Psoas muscle (tissue), 8 donors: ENCODE data around the gene NEU1. TPM values are rescaled to one million over a fixed set of nuclear protein-coding genes. Genes with fewer than 3 reads are reported as not detected.
"Not testable (repeated sequence)": the region's sequence is repeated elsewhere in the genome, so short reads cannot be mapped to it uniquely, and the experiment has no call there.

Experiments
- ATAC-seq, 4 donors: fragments of 200-7000 bp; cut with Tn5 transposase; one replicate each; pipeline ENCODE4 v1.9.1; 2020; ENCODE audit warnings: moderate library complexity in 3 of 4, mild to moderate bottlenecking in 2 of 4
- DNase-seq, 2 donors: peaks; one replicate each; pipeline ENCODE4 v3.0.0-alpha.2; 2020
- H3K27ac ChIP-seq: fragments of 200-600 bp; one replicate; pipeline ENCODE4 v1.8.0; 2022
- H3K27me3 ChIP-seq, 3 donors: fragments of 200-600 bp in 1 of 3; one replicate each; pipeline versions ENCODE4 v1.6.1 to v1.8.0; 2013 to 2022; ENCODE audit warnings: low read length in 2 of 3, mild to moderate bottlenecking in 2 of 3, moderate library complexity in 1 of 3; ENCODE audit not compliant: insufficient read depth in 3 of 3
- H3K36me3 ChIP-seq, 2 donors: fragments of 200-600 bp in 1 of 2; one replicate each; pipeline versions ENCODE4 v1.6.1 to v1.8.0; 2013 to 2022; ENCODE audit warnings: low read depth in 1 of 2, mild to moderate bottlenecking in 1 of 2, moderate library complexity in 1 of 2; ENCODE audit not compliant: insufficient read depth in 1 of 2
- H3K4me1 ChIP-seq: fragments of 200-600 bp; one replicate; pipeline ENCODE4 v1.8.0; 2022
- H3K4me3 ChIP-seq: fragments of 200-600 bp; one replicate; pipeline ENCODE4 v1.8.0; 2022; ENCODE audit warnings: mild to moderate bottlenecking
- H3K9me3 ChIP-seq: fragments of 200-600 bp; one replicate; pipeline ENCODE4 v1.8.0; 2022
- WGBS, 3 donors: extraction: QIAGEN DNeasy Blood & Tissue Kit; methylation state at CpG; one replicate each; pipeline versions ENCODE4 v1.1.6 to v1.1.7; 2013; 5-methylcytosine and 5-hydroxymethylcytosine counted together
- intact Hi-C, 2 donors: fragments of 100-400 bp; cut with DNase I; formaldehyde crosslinking; loops; one replicate each; pipeline versions ENCODE4 v1.11.0 to v1.14.2; 2022
- polyA plus RNA-seq, 3 donors: library from polyadenylated mRNA; stranded (reverse); fragments of 200-250 nt; gene quantifications; one replicate each; pipeline ENCODE4 v1.2.3, GENCODE V29; 2013
- total RNA-seq, 4 donors: library from RNA; stranded (reverse); fragmentation: NEBNext Ultra II Directional in 2 of 4; extraction: Animal tissue kit (Norgen Biotek cat#: 25700) in 2 of 4; gene quantifications; one replicate each; pipeline versions ENCODE4 v1.2.1 to v1.2.4, GENCODE V29; 2021 to 2023
- TF ChIP-seq, protein P1 (sequence below): fragments of 200-600 bp; IDR thresholded peaks from one replicate; pipeline ENCODE4 v1.8.0; 2022; ENCODE audit warnings: antibody characterized with exemption
- donor health status: healthy with polysubstance abuse.
- donor health status: DM: no; HTN: no; CAD: no; lungs with moderate emphysema.
- donor health status: Bipolar disorder and iron deficiency.
- donor health status: healthy.
- donor health status: DM: yes; HTN: yes; CAD: no.
- donor health status: DM: no; HTN: no; CAD: no.
- donor health status: DM: no; HTN: no; CAD: no.
- donor health status: DM: yes; HTN: yes; CAD: no.

Gene NEU1
- total and polyA plus RNA-seq, 7 donors = 14.2 to 39.8 (median 20.6) TPM

GRCh38 chr6:31907158-31907813 lies 44.7 kb upstream of the NEU1 start:
- intact Hi-C loops = no loop called here
- Histone ChIP-seq H3K9me3 (no peaks in the 10 kb centered on the region), H3K4me3 (no peak overlapping the region), H3K27ac (no peak overlapping the region), H3K27me3 (peaks cover 0 to 3% (median 0%) of the 10 kb centered on the region in 3 donors), H3K4me1 (peaks cover 4% of the 10 kb centered on the region), H3K36me3 (no peaks in the 10 kb centered on the region)
- DNase-seq (no peak), ATAC-seq (no peak)
- WGBS, 3 donors = 63 to 72% (median 66%) methylated on average over 7 of the region's 7 CpGs
- TF ChIP-seq, protein P1, sequence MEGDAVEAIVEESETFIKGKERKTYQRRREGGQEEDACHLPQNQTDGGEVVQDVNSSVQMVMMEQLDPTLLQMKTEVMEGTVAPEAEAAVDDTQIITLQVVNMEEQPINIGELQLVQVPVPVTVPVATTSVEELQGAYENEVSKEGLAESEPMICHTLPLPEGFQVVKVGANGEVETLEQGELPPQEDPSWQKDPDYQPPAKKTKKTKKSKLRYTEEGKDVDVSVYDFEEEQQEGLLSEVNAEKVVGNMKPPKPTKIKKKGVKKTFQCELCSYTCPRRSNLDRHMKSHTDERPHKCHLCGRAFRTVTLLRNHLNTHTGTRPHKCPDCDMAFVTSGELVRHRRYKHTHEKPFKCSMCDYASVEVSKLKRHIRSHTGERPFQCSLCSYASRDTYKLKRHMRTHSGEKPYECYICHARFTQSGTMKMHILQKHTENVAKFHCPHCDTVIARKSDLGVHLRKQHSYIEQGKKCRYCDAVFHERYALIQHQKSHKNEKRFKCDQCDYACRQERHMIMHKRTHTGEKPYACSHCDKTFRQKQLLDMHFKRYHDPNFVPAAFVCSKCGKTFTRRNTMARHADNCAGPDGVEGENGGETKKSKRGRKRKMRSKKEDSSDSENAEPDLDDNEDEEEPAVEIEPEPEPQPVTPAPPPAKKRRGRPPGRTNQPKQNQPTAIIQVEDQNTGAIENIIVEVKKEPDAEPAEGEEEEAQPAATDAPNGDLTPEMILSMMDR = no peak

DNA sequence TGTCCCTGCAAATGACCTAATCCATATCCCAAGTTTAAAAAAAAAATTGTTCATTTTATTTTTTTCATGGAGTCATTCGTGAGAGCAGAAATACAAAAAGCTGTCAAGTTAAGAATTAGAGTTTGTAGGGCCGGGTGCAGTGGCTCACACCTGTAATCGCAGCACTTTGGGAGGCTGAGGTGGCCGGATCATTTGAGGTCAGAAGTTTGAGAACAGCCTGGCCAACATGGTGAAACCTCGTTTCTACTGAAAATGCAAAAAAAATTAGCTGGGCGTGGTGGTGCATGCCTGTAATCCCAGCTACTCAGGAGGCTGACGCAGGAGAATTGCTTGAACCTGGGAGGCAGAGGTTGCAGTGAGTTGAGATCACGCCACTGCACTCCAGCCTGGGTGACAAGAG lies 44.1 kb upstream of the NEU1 start:
- H3K27me3 ChIP-seq, H3K27ac ChIP-seq, ATAC-seq, H3K36me3 ChIP-seq, H3K4me3 ChIP-seq, intact Hi-C loops, H3K4me1 ChIP-seq, DNase-seq, H3K9me3 ChIP-seq: not testable (repeated sequence)
- WGBS, 3 donors = 73 to 78% (median 77%) methylated on average over 8 of the region's 8 CpGs

GRCh38 chr6:31906122-31906521 lies 43.5 kb upstream of the NEU1 start:
- no peak overlapping the region for H3K27ac ChIP-seq
- intact Hi-C loops = no loop called here
- H3K4me3 ChIP-seq = no peak overlapping the region
- ATAC-seq (no peak), DNase-seq (no peak)
- H3K4me1 ChIP-seq = peaks cover 7% of the 10 kb centered on the region
- no peaks in the 10 kb centered on the region for H3K27me3 ChIP-seq
- H3K36me3 ChIP-seq = no peaks in the 10 kb centered on the region
- TF ChIP-seq, protein P1 = no peak
- 29 to 34% (median 33%) methylated on average over 4 of the region's 4 CpGs for WGBS, 3 donors
- H3K9me3 ChIP-seq = no peaks in the 10 kb centered on the region

GRCh38 chr6:31905041-31905440 lies 42.4 kb upstream of the NEU1 start:
- Histone ChIP-seq H3K36me3 (no peaks in the 10 kb centered on the region), H3K27ac (no peak overlapping the region), H3K4me1 (peaks cover 11% of the 10 kb centered on the region), H3K4me3 (no peak overlapping the region), H3K27me3 (no peaks in the 10 kb centered on the region), H3K9me3 (no peaks in the 10 kb centered on the region)
- intact Hi-C loops = no loop called here
- TF ChIP-seq, protein P1 = no peak
- DNase-seq (no peak), ATAC-seq (no peak)
- WGBS, 3 donors = 80 to 95% (median 95%) methylated on average over 1 of the region's 1 CpG

DNA sequence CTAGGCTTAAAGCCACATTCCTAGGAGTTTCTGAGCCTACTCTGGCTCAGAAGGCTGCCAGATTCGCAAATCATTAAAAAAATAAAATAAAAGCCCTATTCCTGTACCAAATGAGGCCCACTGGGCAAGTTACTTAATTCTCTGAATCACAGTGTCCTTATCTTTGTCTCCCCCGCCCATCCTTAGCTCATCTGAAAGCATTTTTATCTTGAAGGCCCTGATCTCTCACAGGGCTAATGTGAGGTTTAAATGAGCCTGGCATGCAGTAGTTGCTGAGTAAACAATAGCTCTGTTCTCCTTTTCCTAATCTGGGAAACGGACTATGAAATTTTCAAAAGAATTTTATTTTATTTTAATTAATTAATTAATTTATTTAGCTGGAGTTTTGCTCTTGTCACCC lies 41.3 kb upstream of the NEU1 start:
- intact Hi-C loops = loop anchor here (2.0 to 5.0 kb wide), 2 partner anchors 48 to 49 kb away; no protein-coding TSS in a partner anchor

More for the DNA sequence above, 41.3 kb upstream of the NEU1 start:
- H3K36me3 ChIP-seq = no peaks in the 10 kb centered on the region
- DNase-seq (no peak), ATAC-seq (no peak)
- H3K9me3 ChIP-seq = no peaks in the 10 kb centered on the region
- H3K4me3 ChIP-seq = no peak overlapping the region
- H3K4me1 ChIP-seq = peaks cover 13% of the 10 kb centered on the region
- 82 to 97% (median 91%) methylated on average over 3 of the region's 3 CpGs for WGBS, 3 donors
- TF ChIP-seq, protein P1 = no peak
- no peaks in the 10 kb centered on the region for H3K27me3 ChIP-seq
- no peak overlapping the region for H3K27ac ChIP-seq
